Measurements from ENCODE around the gene CRYBB1.

Gene CRYBB1

DNA sequence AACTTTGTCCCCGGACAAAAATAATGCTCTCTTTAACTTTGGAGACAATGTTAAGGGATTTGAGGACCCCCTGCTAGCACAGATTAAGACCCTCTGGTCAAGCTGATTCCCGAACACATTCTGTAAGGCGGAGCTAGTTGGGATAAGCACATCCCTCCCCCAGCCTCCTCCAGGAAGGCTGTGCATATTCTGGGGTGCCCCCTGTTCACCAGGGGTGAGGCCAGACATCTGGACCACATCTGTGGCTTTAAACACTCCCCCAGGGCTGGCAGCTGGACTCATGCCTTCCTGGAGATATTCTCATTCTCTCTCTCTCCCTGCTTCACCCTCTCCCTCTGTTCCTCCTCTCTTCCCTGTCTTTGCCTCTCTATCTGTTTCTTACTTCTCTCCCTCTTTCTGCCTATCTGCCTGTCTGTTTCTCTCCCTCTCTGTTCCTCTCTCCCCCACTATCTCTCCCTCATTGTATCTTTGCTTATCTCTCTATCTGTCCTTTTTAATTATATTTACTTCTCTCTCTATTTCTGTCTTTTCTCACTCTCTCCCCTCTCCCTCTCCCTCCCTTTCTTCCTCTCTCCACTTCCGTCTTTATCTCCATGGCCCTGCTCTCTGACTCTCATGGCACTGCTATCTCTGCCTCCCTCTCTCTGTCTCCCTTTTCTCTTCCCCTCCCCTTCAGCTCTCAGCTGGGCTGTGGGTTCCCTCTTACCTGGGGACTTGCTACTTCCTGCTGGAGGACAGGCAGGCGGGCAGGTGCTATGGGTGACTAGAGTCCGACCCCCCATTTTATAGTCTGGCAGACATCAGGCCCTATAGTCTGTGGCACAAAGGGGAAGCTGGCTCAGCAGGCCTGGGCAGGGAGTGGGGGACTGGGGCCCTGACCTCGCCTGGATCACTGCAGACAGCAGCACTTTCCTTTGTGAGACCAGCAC, at the start of gene CRYBB1:
Gene CRYBB1, minus strand, starts transcription at position 757 of the 929 bp plus-strand sequence. CDS start 1,708 bp downstream, outside the sequence.
- Histone ChIP-seq H3K4me1 (ENCODE audit: low read length) (peaks cover 12% of the 10 kb centered on the region), H3K27me3 (ENCODE audit: low read depth, low read length) (peaks cover 4% of the 10 kb centered on the region), H3K79me2 (ENCODE audit: low read length) (no peaks in the 10 kb centered on the region), H3K9ac (ENCODE audit: low read length) (no peak within 1 kb of the TSS), H3K4me3 (ENCODE audit: low read length) (no peak within 1 kb of the TSS), H3K27ac (ENCODE audit: low read length) (no peak within 1 kb of the TSS), H2AFZ (ENCODE audit: low read depth, low read length) (0 out of 2 replicates have a peak within 1 kb of the TSS, but pooled peaks have one; percentile 46), H4K20me1 (ENCODE audit: insufficient read depth, low read length) (no peaks in the 10 kb centered on the region), H3K9me3 (ENCODE audit: insufficient read depth, low read length) (no peaks in the 10 kb centered on the region), H3K36me3 (replicated peaks; ENCODE audit: low read depth, low read length) (no peaks in the 10 kb centered on the region), H3K4me2 (ENCODE audit: low read length) (no peak within 1 kb of the TSS)
- TF ChIP-seq, protein P1, sequence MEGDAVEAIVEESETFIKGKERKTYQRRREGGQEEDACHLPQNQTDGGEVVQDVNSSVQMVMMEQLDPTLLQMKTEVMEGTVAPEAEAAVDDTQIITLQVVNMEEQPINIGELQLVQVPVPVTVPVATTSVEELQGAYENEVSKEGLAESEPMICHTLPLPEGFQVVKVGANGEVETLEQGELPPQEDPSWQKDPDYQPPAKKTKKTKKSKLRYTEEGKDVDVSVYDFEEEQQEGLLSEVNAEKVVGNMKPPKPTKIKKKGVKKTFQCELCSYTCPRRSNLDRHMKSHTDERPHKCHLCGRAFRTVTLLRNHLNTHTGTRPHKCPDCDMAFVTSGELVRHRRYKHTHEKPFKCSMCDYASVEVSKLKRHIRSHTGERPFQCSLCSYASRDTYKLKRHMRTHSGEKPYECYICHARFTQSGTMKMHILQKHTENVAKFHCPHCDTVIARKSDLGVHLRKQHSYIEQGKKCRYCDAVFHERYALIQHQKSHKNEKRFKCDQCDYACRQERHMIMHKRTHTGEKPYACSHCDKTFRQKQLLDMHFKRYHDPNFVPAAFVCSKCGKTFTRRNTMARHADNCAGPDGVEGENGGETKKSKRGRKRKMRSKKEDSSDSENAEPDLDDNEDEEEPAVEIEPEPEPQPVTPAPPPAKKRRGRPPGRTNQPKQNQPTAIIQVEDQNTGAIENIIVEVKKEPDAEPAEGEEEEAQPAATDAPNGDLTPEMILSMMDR (IDR thresholded peaks at IDR 0.05; ENCODE audit: low read depth, low read length): no peak
- TF ChIP-seq EZH2phosphoT487 (IDR thresholded peaks at IDR 0.05; ENCODE audit: low read depth): no peak

DNA sequence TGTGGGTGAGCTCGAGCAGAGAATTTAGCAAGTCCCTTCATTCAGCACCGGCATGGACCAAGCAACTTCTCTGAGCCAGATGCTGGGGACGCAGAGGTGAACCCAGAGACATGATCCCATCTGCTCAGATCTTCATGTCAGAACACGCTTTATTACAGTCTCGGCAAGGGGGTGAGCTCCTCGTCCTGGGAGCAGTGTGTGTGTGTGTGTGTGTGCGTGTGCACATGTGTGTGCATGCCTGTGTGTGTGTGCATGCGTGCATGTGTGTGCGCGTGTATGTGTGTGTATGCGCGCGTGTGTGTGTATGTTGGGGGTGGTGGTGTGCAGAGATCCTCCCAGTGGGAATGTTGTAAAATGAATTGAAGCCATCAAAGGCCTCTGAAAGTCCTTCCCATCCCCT, 49.3 kb upstream of the CRYBB1 start:
- Histone ChIP-seq H4K20me1 (ENCODE audit: insufficient read depth, low read length) (no peaks in the 10 kb centered on the region), H3K36me3 (replicated peaks; ENCODE audit: low read depth, low read length) (no peaks in the 10 kb centered on the region), H2AFZ (ENCODE audit: low read depth, low read length) (no peak overlapping the region), H3K4me2 (ENCODE audit: low read length) (no peak overlapping the region), H3K4me3 (ENCODE audit: low read length) (no peak overlapping the region), H3K27ac (ENCODE audit: low read length) (no peak overlapping the region), H3K9ac (ENCODE audit: low read length) (no peak overlapping the region), H3K27me3 (ENCODE audit: low read depth, low read length) (no peaks in the 10 kb centered on the region), H3K79me2 (ENCODE audit: low read length) (no peaks in the 10 kb centered on the region), H3K4me1 (ENCODE audit: low read length) (peaks cover 24% of the 10 kb centered on the region), H3K9me3 (ENCODE audit: insufficient read depth, low read length) (no peaks in the 10 kb centered on the region)
- TF ChIP-seq EZH2phosphoT487 (IDR thresholded peaks at IDR 0.05; ENCODE audit: low read depth): no peak
- TF ChIP-seq, protein P1 (IDR thresholded peaks at IDR 0.05; ENCODE audit: low read depth, low read length): no peak

DNA sequence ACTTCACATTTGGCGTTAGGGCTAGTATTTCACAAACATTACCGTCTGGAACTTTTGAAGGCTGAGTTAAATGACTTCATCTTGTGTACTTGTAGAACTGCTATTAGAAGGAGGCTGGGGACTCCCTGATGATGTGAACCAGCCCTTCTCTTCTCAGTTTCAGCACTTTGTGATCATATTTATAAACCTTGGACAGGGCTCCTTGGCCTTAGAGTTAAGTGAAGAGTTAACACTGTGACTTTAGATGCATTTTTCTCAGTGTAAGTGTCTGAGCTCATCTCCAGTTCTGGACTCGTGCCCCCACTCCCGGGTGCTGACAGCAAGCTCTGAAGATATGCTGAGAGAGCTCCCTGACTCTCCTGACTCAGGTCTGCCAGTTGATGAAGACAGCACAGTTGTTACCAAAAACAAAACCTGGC, 48.0 kb upstream of the CRYBB1 start:
- Histone ChIP-seq H3K9ac (ENCODE audit: low read length) (no peak overlapping the region), H3K36me3 (replicated peaks; ENCODE audit: low read depth, low read length) (no peaks in the 10 kb centered on the region), H3K4me3 (ENCODE audit: low read length) (no peak overlapping the region), H3K27ac (ENCODE audit: low read length) (no peak overlapping the region), H3K9me3 (ENCODE audit: insufficient read depth, low read length) (no peaks in the 10 kb centered on the region), H3K4me1 (ENCODE audit: low read length) (peaks cover 11% of the 10 kb centered on the region), H4K20me1 (ENCODE audit: insufficient read depth, low read length) (no peaks in the 10 kb centered on the region), H2AFZ (ENCODE audit: low read depth, low read length) (no peak overlapping the region), H3K27me3 (ENCODE audit: low read depth, low read length) (no peaks in the 10 kb centered on the region), H3K4me2 (ENCODE audit: low read length) (no peak overlapping the region), H3K79me2 (ENCODE audit: low read length) (no peaks in the 10 kb centered on the region)
- TF ChIP-seq EZH2phosphoT487 (IDR thresholded peaks at IDR 0.05; ENCODE audit: low read depth): no peak
- TF ChIP-seq, protein P1 (IDR thresholded peaks at IDR 0.05; ENCODE audit: low read depth, low read length): 0 out of 2 replicates have a peak, but pooled peaks have one; percentile 7

DNA sequence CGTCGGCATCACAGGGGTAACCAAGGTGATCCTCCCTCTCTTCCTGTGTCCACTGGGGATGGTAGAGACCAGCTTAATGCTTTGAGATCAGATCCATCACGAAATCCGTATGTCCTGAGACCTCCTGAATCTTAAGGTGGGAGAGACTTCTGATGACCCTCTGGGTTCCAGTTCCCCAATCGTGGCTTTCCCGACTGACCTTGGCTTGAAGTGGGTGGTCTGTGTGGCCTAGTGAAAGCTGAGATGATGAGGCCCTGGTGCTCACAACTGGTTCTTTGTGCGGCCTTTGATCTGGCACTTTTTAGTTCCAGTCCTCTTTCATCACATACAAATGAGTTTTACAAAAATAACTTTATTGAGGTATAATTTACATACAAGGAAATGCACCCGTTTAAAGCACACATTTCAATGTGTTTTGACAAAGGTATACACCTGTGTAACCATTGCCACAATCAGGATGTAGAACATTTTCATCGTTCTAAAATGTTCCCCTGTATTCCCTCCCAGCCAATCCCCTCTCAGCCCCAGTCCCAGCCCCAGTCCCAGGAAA, 45.6 kb upstream of the CRYBB1 start:
- Histone ChIP-seq H3K27ac (ENCODE audit: low read length) (no peak overlapping the region), H3K79me2 (ENCODE audit: low read length) (no peaks in the 10 kb centered on the region), H2AFZ (ENCODE audit: low read depth, low read length) (no peak overlapping the region), H3K4me2 (ENCODE audit: low read length) (no peak overlapping the region), H3K36me3 (replicated peaks; ENCODE audit: low read depth, low read length) (no peaks in the 10 kb centered on the region), H4K20me1 (ENCODE audit: insufficient read depth, low read length) (no peaks in the 10 kb centered on the region), H3K4me3 (ENCODE audit: low read length) (no peak overlapping the region), H3K9me3 (ENCODE audit: insufficient read depth, low read length) (no peaks in the 10 kb centered on the region), H3K27me3 (ENCODE audit: low read depth, low read length) (no peaks in the 10 kb centered on the region), H3K4me1 (ENCODE audit: low read length) (peaks cover 17% of the 10 kb centered on the region), H3K9ac (ENCODE audit: low read length) (no peak overlapping the region)
- TF ChIP-seq, protein P1 (IDR thresholded peaks at IDR 0.05; ENCODE audit: low read depth, low read length): no peak
- no peak for TF ChIP-seq EZH2phosphoT487 (IDR thresholded peaks at IDR 0.05; ENCODE audit: low read depth)
